Motor neuron (in vitro differentiated cells): Measurements from ENCODE around the gene PRKRA. TPM values are rescaled to one million over a fixed set of nuclear protein-coding genes. Genes with fewer than 3 reads are reported as not detected.
"Not testable (repeated sequence)": the region's sequence is repeated elsewhere in the genome, so short reads cannot be mapped to it uniquely, and the experiment has no call there.

ENCODE experiments used
- ATAC-seq, 8 experiments: fragments of 200-7000 bp; cut with Tn5 transposase; replicated peaks in 6 of 8; 2 replicates each; pipeline ENCODE4 v1.8.0; 2021; ENCODE audit warnings: mild to moderate bottlenecking in 8 of 8, moderate library complexity in 8 of 8
- H3K27ac ChIP-seq, 2 donors: fragments of 250-450 bp; sonication (Bioruptor Pico); 2 replicates each; pipeline ENCODE4 v1.9.0; 2021; ENCODE audit warnings: antibody characterized with exemption in 2 of 2, mild to moderate bottlenecking in 2 of 2, moderate library complexity in 1 of 2
- H3K4me1 ChIP-seq, 2 donors: fragments of 250-450 bp; sonication (Bioruptor Pico); replicated peaks in 1 of 2; 2 replicates each; pipeline ENCODE4 v1.6.1; 2021; ENCODE audit warnings: antibody characterized with exemption in 2 of 2, mild to moderate bottlenecking in 2 of 2, moderate library complexity in 1 of 2
- H3K4me3 ChIP-seq, 5 donors: fragments of 250-450 bp; sonication (Bioruptor Pico); 2 replicates each; pipeline ENCODE4 v1.9.0; 2021; ENCODE audit warnings: antibody characterized with exemption in 5 of 5, mild to moderate bottlenecking in 5 of 5, moderate library complexity in 4 of 5
- WGBS, 10 experiments: fragments of 450-650 bp; shearing (Covaris generic); methylation state at CpG; one replicate each; pipeline ENCODE4 v1.0.0; 2022; 5-methylcytosine and 5-hydroxymethylcytosine counted together
- in situ Hi-C, 9 experiments: fragments of 400-800 bp; cut with MboI; loops; one replicate each; pipeline ENCODE4 v1.15.0; 2021; ENCODE audit warnings: low sequenced_read_pairs in 9 of 9, low pct_unique_long_range_greater_than_20kb in 2 of 9; ENCODE audit not compliant: unreplicated experiment in 9 of 9
- total RNA-seq, 8 experiments: library from RNA; unstranded; fragments of 300-600 nt; gene quantifications; 2 replicates each; pipeline versions ENCODE4 v1.2.3 to v1.2.4, GENCODE V29; 2022

PRKRA gene
- total RNA-seq, 8 experiments from 2014 or later: 28.6 to 74.0 (median 63.6) TPM

- WGBS, 10 experiments: 0% methylated on average over 2 to 9 of the region's 25 CpGs; no CpG with 5 or more reads in 8 of the 10 experiments
- in situ Hi-C loops: no loop called here
- Histone ChIP-seq H3K4me3 (peak overlapping the region; percentile 77 to 94 (median 85)), H3K27ac (peak overlapping the region; percentile 99), H3K4me1 (peaks cover 16 to 26% of the 10 kb centered on the region in 2 donors)
- ATAC-seq: no peak
These were observed 526 bp downstream of the PRKRA start for GRCh38 chr2:178450524-178450773.

- peak overlapping the region; percentile 77 to 94 (median 85) for H3K4me3 ChIP-seq
- ATAC-seq: no peak
- peak overlapping the region; percentile 99 for H3K27ac ChIP-seq
- 0 to 26% (median 12%) methylated on average over 1 to 10 of the region's 18 CpGs; no CpG with 5 or more reads in 1 of the 10 experiments for WGBS, 10 experiments
- H3K4me1 ChIP-seq: peaks cover 16 to 26% of the 10 kb centered on the region in 2 donors
- in situ Hi-C loops: no loop called here
These were observed 1.1 kb downstream of the PRKRA start for GRCh38 chr2:178449700-178450523.

GRCh38 chr2:178448968-178449661 is 1.9 kb downstream of the PRKRA start:
- peak overlapping the region in 3 of 5 donors; percentile 77 to 85 (median 84) for H3K4me3 ChIP-seq
- peaks cover 16 to 26% of the 10 kb centered on the region in 2 donors for H3K4me1 ChIP-seq
- in situ Hi-C loops: no loop called here
- no peak for ATAC-seq
- WGBS, 10 experiments: 60 to 100% (median 76%) methylated on average over 1 to 4 of the region's 4 CpGs; no CpG with 5 or more reads in 2 of the 10 experiments
- no peak overlapping the region for H3K27ac ChIP-seq

- H3K27ac ChIP-seq: no peak overlapping the region
- no peak for ATAC-seq
- H3K4me3 ChIP-seq: no peak overlapping the region
- WGBS, 10 experiments: 57 to 100% (median 93%) methylated on average over 1 to 2 of the region's 2 CpGs; no CpG with 5 or more reads in 2 of the 10 experiments
- H3K4me1 ChIP-seq: no peaks in the 10 kb centered on the region
- in situ Hi-C loops: no loop called here
These were observed 9.5 kb downstream of the PRKRA start for GRCh38 chr2:178441426-178441825.

GRCh38 chr2:178436662-178437061 is 14.3 kb downstream of the PRKRA start:
- in situ Hi-C loops: no loop called here
- no peak for ATAC-seq
- Histone ChIP-seq H3K4me1 (no peaks in the 10 kb centered on the region), H3K4me3 (no peak overlapping the region), H3K27ac (no peak overlapping the region)
- WGBS, 10 experiments: 90 to 100% (median 95%) methylated on average over 2 of the region's 2 CpGs; no CpG with 5 or more reads in 2 of the 10 experiments

- Histone ChIP-seq H3K4me1 (no peaks in the 10 kb centered on the region), H3K4me3 (no peak overlapping the region), H3K27ac (no peak overlapping the region)
- ATAC-seq: no peak
- in situ Hi-C loops: no loop called here
These were observed 21.6 kb downstream of the PRKRA start for GRCh38 chr2:178429336-178429735.

GRCh38 chr2:178428396-178428806 is 22.6 kb downstream of the PRKRA start:
- Histone ChIP-seq H3K4me1 (no peaks in the 10 kb centered on the region), H3K4me3 (no peak overlapping the region), H3K27ac (no peak overlapping the region)
- 71 to 100% (median 83%) methylated on average over 1 of the region's 1 CpG; no CpG with 5 or more reads in 7 of the 10 experiments for WGBS, 10 experiments
- ATAC-seq: no peak
- in situ Hi-C loops: no loop called here

- Histone ChIP-seq H3K4me1 (no peaks in the 10 kb centered on the region), H3K27ac (no peak overlapping the region), H3K4me3 (no peak overlapping the region)
- no peak for ATAC-seq
- in situ Hi-C loops: no loop called here
- 92 to 100% (median 100%) methylated on average over 1 to 2 of the region's 2 CpGs; no CpG with 5 or more reads in 2 of the 10 experiments for WGBS, 10 experiments
These were observed 23.5 kb downstream of the PRKRA start for GRCh38 chr2:178427458-178427857.

GRCh38 chr2:178426388-178426787 is 24.6 kb downstream of the PRKRA start:
- Histone ChIP-seq H3K27ac (no peak overlapping the region), H3K4me1 (no peaks in the 10 kb centered on the region), H3K4me3 (no peak overlapping the region)
- ATAC-seq: no peak
- WGBS, 10 experiments: 80 to 100% (median 92%) methylated on average over 1 to 2 of the region's 3 CpGs; no CpG with 5 or more reads in 6 of the 10 experiments
- in situ Hi-C loops: no loop called here

GRCh38 chr2:178425255-178425827 is 25.6 kb downstream of the PRKRA start:
- ATAC-seq: no peak
- Histone ChIP-seq H3K4me1 (no peaks in the 10 kb centered on the region), H3K4me3 (no peak overlapping the region), H3K27ac (no peak overlapping the region)
- 81 to 100% (median 93%) methylated on average over 1 to 4 of the region's 4 CpGs for WGBS, 10 experiments
- in situ Hi-C loops: no loop called here

GRCh38 chr2:178423746-178424145 is 27.2 kb downstream of the PRKRA start:
- not testable (repeated sequence) for H3K27ac ChIP-seq, H3K4me3 ChIP-seq, H3K4me1 ChIP-seq, ATAC-seq
- in situ Hi-C loops: loop anchor here in 5 of 9 experiments (25.0 kb wide), 2 partner anchors 286 to 311 kb away; partner anchors contain the start of gene RBM45 (in 1 of the 5)
- WGBS, 10 experiments: 77 to 100% (median 94%) methylated on average over 1 to 5 of the region's 5 CpGs; no CpG with 5 or more reads in 5 of the 10 experiments

GRCh38 chr2:178422097-178422496 is 28.9 kb downstream of the PRKRA start:
- ATAC-seq: peak in 4 of 8 experiments; percentile 24 to 74 (median 47)
- Histone ChIP-seq H3K4me3 (no peak overlapping the region), H3K27ac (no peak overlapping the region), H3K4me1 (no peaks in the 10 kb centered on the region)
- 29 to 92% (median 77%) methylated on average over 1 to 3 of the region's 3 CpGs; no CpG with 5 or more reads in 3 of the 10 experiments for WGBS, 10 experiments
- in situ Hi-C loops: loop anchor here in 5 of 9 experiments (25.0 kb wide), 2 partner anchors 285 to 310 kb away; partner anchors contain the start of gene RBM45 (in 1 of the 5)

GRCh38 chr2:178420463-178420999 is 30.4 kb downstream of the PRKRA start:
- Histone ChIP-seq H3K4me3 (no peak overlapping the region), H3K4me1 (peaks cover 0 to 3% of the 10 kb centered on the region in 2 donors), H3K27ac (no peak overlapping the region)
- peak in 1 of 8 experiments; percentile 62 for ATAC-seq
- WGBS, 10 experiments: 17 to 100% (median 80%) methylated on average over 1 of the region's 1 CpG; no CpG with 5 or more reads in 2 of the 10 experiments
- in situ Hi-C loops: loop anchor here in 5 of 9 experiments (25.0 kb wide), 2 partner anchors 283 to 308 kb away; partner anchors contain the start of gene RBM45 (in 1 of the 5)
